Germinal center (tissue), 1 donor: ENCODE data around the gene GRK3.

Experiments
- DNase-seq: peaks from one replicate; pipeline ENCODE4 v3.0.0; 2012; ENCODE audit warnings: mixed read lengths, low spot score

GRK3 gene

DNA sequence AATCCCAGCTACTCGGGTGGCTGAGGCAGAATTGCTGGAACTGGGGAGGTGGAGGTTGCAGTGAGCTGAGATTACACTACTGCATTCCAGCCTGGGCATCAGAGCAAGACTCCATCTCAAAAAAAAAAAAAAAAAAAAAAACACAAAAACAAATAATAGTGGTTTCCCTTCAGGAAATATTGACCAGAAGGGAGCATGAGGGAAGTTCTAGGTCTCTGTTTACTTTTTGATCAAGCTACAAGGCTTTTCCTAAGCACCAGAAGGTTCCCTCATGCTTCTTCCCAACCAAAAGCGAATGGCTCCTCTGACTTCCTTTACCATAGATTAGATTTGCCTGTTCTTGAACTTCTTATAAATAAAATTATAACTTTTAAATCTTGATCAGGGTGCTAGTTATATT is 195.8 kb downstream of the GRK3 start:
- no peak for DNase-seq

DNA sequence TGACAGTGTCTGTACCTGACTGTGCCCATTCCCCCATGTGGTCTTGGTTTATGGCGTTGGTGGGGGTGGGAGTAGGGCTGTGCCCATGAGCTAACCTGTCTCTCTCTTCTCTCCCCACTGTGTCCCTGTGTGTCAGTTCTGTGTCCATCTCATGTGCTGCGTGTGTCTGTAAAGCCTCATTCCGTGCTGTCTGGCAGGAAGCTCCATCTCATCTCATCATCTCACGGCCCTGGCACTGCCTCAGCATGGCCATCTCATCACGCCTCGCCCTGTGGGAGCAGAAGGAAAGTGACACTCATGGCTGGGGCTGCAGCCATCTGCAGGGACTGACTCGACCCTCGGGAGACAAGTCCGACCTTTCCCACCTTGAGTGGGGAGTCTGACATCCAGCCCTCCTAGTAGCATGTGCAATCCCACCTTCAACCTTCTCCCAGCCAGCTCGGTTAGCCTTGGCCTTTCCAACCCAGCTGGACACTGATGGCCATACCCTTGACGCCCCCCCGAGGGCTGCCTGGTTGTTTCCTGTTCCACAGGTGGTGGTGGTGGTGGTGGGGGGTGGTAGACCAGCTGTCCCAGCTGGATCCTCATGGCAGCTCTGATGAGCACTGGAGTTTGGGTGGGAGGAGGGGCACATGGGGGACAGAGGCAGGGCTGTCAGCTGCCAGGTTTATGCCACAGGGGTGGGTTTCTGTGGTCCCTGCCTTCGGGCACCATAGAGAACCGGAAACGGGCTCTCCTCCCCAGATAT is 196.5 kb downstream of the GRK3 start:
- no peak for DNase-seq

DNA sequence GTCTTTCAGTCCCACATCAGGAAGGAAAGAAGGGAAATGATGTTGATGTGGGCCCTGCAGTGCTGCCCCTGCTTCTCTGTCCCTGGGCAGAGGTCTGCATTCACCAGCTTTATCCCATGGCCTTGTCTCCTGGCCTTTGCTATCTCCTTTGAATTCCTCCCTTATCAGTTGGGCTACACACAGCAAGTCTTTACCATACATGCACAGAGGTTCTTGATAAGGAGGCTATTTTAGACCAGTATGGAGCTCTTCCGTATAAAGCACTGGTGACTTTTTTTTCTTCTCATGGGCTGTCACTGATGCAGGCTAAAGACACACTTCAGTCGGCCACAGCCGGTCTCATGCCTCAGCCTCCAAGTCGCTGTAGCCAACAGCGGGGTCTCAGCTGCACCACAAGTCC is 197.7 kb downstream of the GRK3 start:
- no peak for DNase-seq

DNA sequence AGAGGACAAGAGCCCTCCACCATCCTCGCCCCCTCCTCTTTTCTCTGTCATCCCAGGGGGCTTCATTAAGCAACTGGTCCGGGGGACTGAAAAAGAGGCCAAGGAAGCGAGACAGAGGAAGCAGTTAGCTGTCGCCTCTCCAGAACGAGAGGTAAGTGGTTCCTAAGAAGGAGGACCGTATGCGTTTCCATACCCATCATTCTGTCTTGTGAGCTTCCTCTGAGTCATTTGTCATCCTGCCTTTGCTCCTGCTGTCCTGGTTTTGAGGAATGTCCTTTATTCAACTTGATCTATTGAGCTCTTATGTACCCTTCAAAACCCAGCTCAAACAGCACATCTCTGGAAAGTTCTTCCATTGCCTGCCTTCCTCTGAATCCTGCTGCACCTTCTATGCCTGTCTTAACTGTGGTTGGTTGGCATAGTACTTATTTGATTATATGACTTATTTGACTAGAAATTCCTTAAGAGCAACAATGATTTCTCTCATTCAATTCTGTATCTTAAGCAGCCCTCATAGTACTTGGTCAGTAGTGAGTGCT is 198.8 kb downstream of the GRK3 start:
- no peak for DNase-seq

DNA sequence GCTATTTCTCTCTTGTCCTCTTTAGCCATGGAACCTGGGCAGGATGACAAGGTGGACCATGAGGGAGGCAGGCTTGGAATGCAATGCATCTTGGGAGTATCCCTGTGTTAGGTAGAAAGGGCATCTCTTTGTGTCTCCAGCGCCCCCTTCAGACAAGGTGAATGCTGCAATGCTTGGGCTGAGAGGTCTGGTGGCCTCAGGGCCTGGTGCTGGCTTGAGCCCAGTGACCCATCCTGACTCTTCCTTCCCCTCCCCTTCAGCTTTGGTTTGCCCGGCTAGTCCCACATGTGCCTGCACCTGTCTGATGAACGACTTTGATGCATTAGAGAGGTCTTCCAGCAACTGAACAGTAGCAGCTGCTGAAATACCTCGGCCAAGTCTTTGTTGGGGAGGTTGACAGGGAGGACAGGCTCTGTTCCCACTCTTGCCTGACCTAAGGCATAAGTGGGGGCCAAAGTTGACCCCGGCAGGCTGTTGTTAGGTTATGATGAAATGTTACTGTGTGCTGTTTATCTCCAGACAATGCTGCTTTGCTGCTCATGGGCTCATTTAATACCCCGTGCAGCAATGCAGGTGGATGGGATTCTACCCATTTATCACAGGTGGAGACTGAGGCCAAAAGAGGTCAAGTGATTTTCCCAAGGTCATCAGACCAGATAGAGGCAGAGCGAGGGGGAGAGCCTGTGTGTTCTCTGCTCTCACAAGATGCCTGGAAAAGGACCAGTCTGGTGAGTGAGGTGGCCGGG is 200.0 kb downstream of the GRK3 start:
- no peak for DNase-seq

- DNase-seq: no peak
Observed at GRCh38 chr22:25765016-25765367, 200.5 kb downstream of the GRK3 start.

DNA sequence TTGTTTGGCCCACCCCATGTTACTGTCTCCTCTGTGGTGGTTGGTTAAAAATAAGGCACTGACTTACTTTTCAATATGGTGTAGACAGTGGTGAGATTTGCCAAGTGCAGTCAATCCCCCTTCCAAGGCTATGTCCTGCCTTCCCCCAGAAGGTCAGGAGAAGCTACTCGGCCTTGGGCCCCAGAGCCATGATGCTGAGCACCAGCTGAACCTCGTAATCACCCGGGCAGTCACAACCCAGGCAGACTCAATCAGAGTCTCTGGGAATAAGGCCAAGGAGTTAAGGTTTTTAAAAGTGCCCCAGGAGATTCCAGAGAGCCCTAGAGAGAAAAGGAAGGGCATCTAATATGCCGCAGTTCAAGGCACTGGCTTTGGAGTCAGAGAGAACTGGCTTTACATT is 201.3 kb downstream of the GRK3 start:
- DNase-seq: no peak

GRCh38 chr22:25766418-25766817 is 201.9 kb downstream of the GRK3 start:
- no peak for DNase-seq

GRCh38 chr22:25770333-25770732 is 205.9 kb downstream of the GRK3 start:
- DNase-seq: no peak

GRCh38 chr22:25772288-25772687 is 207.8 kb downstream of the GRK3 start:
- DNase-seq: no peak

DNA sequence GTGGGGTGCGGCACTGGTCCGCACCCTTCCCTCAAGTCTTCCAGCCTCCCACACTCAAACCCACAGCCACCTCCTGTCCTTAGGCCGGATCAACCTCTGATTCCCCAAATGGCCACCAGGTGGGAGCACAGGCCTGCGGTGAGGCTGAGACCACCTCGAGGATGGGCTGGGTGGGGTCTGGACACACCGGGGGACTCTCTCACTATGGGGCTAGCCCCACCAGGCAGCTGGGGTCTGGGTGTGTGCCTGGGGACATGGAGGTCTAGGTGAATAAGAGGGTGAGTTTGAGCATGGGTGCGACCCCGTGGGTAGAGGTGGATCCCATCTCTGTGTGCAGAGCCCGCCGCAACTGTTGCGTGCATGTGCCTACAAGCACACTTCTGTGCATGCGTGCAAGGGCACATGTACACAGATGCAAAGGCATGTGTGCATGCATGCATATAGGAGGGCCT is 210.1 kb downstream of the GRK3 start:
- DNase-seq: peak; percentile 21

- DNase-seq: no peak
Observed at GRCh38 chr22:25775531-25775930, 211.1 kb downstream of the GRK3 start.

GRCh38 chr22:25777411-25777810 is 212.9 kb downstream of the GRK3 start:
- DNase-seq: no peak

- DNase-seq: no peak
Observed at GRCh38 chr22:25777870-25778269, 213.4 kb downstream of the GRK3 start.
